Ureter (tissue), 1 donor: ENCODE data around the gene C15orf62. TPM values are rescaled to one million over a fixed set of nuclear protein-coding genes. Genes with fewer than 3 reads are reported as not detected.
A peak's percentile ranks its signal among the peaks of the same experiment; 100 is the strongest.

Experiments
- DNase-seq: peaks from one replicate; pipeline ENCODE4 v3.0.0-alpha.2; 2020; ENCODE audit warnings: low spot score
- total RNA-seq: library from RNA; stranded (reverse); gene quantifications from one replicate; pipeline ENCODE4 v1.2.4, GENCODE V29; 2023
- donor health status: DM: yes; HTN: yes; CAD: no.

C15orf62 gene
- 0.52 TPM for total RNA-seq

GRCh38 chr15:40769274-40770146 is at the start of gene C15orf62:
Gene C15orf62 (plus strand): TSS chr15:40769980. CDS start chr15:40770496, 516 bp downstream.
- peak; percentile 88 for DNase-seq

GRCh38 chr15:40721701-40722100 is 48.1 kb upstream of the C15orf62 start:
- DNase-seq: no peak

DNA sequence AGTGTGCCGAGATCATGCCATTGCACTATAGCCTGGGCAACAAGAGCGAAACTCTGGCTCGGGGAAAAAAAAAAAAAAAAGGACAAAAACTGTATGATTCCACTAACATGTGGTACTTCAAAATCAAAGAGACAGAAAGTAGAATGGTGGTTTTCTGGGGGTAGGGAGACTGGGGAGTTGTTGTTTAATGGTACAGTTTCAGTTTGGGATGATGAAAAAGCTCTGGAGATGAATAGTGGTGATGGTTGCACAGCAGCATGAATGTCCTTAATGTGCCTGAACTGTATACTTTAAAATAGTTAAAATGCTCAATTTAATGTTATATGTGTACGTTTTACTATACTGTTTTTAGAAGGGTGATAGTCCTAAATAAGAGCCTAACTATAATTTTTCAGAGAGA is 47.4 kb upstream of the C15orf62 start:
- DNase-seq: no peak

GRCh38 chr15:40722934-40723333 is 46.8 kb upstream of the C15orf62 start:
- DNase-seq: no peak

DNA sequence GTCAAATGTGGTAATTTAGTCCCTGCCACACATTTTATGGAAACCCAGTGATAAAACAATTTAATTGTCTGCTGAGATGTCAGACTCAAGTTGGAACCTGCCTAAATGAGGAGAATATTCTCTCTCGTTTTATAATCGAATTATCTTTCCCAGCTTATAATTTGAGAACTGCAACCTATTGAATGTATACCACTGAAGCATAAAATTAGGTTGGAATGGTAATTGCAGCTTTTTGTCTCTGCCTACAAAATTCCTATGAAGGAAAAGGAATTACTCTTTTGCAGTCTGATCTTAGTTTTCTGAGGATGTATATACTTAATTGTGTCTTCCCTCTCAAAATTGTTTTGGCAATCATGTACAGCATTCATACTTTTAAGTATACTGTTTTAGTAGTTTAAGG is 45.9 kb upstream of the C15orf62 start:
- DNase-seq: no peak

- DNase-seq: no peak
These were observed 38.7 kb upstream of the C15orf62 start for GRCh38 chr15:40731034-40731433.

DNA sequence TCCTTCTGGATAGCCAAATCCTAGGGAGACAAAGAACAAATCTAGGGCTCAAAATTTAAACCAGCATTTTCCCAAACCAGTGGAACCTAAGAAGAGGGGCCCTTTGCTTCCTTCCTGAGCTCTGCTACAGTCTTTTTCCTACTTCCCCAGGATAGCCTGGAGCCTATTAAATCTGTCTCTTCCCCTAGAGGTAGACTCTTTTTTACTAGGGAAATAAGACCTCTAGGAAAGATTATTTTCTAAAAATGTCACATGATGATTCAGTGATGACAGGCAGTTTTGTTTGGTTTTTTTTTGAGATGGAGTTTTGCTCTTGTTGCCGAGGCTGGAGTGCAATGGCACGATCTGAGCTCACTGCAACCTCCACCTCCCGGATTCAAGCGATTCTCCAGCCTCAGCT is 33.2 kb upstream of the C15orf62 start:
- no peak for DNase-seq

GRCh38 chr15:40737048-40737447 is 32.7 kb upstream of the C15orf62 start:
- no peak for DNase-seq

DNA sequence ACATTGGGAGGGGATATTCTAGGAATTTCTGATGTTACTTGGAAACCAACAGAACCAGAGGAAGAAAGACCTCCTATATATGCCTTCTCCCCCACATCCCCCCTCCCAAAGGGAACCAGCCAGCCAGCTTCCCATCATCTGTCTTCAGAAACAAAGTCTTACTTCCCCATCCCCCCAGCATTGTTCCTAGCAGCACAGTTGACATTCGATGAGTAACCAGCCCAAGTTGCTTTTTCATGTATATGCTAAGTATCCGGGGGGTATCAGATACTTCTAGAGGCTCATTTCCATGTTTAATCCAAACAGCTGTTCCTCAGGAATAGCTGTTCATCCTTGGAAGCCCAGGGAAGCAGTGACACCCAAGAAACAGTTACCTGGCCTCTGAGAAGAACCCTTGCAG is 30.7 kb upstream of the C15orf62 start:
- DNase-seq: no peak

GRCh38 chr15:40739854-40740253 is 29.9 kb upstream of the C15orf62 start:
- no peak for DNase-seq

DNA sequence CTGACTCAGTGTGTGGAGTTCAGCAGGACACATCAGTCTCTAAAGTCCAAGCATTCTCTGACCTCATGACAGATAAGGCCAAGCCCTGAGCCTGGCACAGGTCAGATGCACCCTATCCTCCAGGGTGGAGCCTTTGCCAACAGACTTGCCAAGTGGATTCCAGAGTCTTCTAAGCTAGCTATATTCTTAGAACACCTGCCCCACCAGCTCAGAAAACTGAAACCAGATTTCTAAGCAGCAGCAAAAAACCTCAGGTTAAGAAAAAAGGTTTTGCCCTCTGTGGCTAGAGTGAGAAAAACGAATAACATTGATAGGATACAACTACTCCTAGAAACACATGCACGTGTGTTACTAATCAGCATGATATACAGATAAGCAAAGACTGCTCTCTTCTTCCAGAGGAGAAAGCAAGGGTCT is 26.3 kb upstream of the C15orf62 start:
- DNase-seq: no peak

DNA sequence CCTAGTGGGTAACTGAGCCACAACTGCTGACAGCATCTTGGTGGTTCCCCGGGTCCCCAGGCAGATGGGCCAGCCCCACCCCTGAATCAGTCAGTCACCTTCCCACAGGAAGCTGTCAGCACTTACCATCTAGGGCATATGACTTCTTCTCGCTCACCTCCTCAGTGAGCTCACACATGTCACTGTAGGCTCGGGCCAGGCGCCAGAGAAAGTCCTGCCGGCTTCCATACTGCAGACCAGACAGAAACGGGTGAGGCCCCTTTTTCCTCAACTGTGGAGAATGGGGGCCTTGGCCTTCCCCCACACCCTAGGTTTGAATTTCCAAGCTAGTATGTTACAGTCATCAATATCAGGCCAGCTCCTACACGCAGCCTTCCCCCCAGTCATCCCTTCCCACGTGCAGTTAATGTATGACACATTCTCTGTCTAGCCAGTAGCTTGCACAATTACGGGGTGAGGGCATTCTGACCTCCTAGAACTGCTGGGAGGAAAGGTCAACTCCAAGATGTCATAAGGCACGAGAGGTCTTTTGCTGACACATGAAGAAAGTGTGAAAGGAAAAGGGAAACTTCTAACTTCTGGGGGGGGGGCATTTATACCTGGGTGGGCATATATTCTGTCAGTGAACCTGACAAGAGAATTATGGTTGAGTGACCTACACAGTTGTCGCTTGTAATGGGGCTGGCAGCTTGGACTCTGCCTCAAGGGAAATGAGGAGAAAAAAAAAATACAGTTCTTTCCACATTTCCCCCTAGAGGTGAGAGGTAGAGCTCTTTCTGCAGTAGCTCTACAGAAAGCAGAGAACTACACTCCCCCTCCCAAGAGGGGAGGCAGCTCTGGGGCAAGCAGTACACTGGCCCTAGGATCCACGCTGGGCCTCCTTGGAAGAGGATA is 25.6 kb upstream of the C15orf62 start:
- DNase-seq: no peak

DNA sequence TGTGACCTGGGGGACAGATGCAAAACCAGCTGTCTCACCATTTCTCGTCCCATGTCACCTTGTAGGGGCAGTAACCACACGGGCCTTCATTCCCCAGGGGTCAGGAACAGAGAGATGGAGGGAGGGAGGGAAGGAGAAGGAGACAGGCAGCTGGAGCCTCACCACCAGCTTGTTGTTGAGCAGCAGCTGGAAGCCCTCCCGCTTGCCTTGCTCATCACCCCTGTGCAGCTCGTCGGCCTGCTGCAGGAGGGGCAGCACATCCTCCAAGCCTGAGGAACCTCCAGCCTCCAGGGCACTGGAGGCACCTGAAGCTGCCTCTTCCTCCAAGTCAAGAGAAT is 25.0 kb upstream of the C15orf62 start:
- DNase-seq: no peak

- no peak for DNase-seq
These were observed 22.8 kb upstream of the C15orf62 start for GRCh38 chr15:40746916-40747418.

- DNase-seq: no peak
These were observed 21.8 kb upstream of the C15orf62 start for GRCh38 chr15:40747685-40748631.

DNA sequence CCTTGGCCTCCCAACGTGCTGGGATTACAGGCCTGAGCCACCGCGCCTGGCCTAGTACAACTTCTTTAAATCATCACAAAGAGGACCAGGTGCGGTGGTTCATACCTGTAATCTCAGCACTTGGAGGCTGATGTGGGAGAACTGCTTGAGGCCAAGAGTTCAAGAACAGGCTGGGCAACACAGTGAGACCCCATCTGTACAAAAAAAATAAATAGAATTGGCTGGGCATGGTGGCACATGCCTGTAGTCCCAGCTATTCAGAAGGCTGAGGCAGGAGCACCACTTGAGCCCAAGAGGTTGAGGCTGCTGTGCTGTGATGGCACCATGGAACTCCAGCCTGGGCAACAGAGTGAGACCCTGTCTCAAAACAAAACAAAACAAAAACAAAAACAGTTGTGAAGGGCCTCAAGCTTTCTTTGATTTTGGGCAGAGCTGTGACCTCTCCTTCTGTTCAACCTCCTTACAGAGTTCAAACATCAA is 20.6 kb upstream of the C15orf62 start:
- no peak for DNase-seq

GRCh38 chr15:40750885-40751284 is 18.9 kb upstream of the C15orf62 start:
- no peak for DNase-seq

DNA sequence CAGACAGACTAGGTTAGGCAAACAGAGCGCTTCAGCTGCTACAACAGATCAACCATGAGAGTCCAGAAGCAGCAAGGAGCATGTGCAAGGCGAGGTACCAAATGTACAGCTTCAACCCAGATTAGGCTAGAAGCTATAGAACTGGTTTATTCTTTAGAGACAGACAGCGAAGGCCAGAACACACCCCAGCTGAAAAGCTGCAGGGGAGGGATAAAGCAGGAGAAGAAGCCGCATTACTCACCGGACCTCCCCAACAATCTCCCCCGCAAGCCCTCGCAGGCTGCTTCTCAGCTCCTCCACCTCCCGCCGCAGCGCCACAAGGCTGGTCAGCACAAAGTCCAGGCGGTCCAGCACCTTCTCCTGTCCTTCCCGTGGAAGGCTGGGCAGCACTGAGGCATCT is 18.0 kb upstream of the C15orf62 start:
- DNase-seq: no peak

DNA sequence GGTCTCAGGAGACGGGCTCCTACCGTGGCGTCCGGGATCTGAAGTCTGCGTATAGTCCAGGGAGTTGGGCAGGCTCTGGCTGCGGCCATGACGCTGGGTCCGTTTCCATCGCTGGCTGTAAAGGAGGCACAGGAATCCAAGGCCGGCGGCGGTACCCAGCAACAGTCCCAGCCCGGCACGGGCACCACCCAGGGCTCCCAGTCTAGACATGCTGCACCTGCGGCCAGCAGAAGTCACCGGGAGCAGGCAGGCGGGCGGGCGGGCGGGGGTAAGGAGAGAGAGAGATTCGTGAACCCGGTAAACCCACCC is 15.3 kb upstream of the C15orf62 start:
- DNase-seq: no peak

DNA sequence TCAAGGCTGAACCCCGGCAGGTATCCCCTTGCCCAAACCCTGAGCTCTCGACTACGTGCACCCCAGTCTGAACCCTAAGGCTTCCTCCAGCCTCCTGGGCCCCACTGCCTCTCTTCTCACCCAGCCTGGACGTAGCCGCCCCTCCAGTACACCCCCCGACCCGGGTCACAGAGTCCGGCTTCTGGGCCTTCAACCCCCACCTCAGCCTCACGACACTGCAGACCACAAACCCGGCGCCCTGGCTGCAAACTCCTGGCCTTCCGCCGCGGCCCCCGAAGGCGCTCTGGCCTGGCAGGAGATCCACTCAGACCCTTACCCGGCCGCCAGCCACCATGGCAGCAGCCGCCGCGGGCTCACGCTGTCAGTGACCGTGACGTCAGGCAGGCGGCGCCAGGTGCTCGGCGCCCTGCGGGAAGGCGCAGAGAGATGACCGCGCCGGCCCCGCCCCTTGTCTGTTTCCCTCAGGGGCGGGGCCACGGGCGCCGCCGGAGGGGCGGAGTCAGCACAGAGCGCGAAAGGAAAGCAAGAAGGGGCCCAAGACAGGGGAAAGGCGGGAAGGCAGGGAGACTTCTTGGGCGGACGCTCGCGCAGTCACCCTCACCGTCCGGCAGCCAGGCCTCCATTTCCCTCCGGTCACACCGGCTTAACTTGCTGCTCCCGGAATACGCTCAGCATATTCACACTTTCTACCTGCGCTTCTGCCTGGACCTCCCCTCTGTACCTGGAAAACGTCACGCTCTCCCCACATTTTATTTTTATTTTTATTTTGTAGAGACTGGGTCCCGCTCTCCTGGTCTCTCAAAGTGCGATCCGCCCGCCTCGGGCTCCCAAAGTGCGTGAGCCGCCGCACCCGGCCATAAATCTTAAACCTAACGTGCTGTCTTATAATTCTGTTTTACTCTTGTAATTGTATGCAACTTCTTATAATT is 14.6 kb upstream of the C15orf62 start, which contains the start of gene RMDN3:
RMDN3 (minus strand) TSS at position 372 of the 929 bp plus-strand sequence. CDS start 471 bp downstream, outside the sequence.
- peak; percentile 93 for DNase-seq
